Progenitor cell of endocrine pancreas (in vitro differentiated cells): ENCODE data around the gene GPR62. TPM values are rescaled to one million over a fixed set of nuclear protein-coding genes. Genes with fewer than 3 reads are reported as not detected.
A peak's percentile ranks its signal among the peaks of the same experiment; 100 is the strongest.

Source experiments
- DNase-seq: peaks from one replicate; pipeline ENCODE4 v3.0.0; 2021; ENCODE audit warnings: low spot score; ENCODE audit not compliant: unreplicated experiment
- H3K27ac Mint-ChIP-seq: 2 replicates; pipeline ENCODE4 v1.8.0; 2021; ENCODE audit warnings: mild to moderate bottlenecking, moderate library complexity, mixed read lengths
- H3K27me3 Mint-ChIP-seq: 2 replicates; pipeline ENCODE4 v1.8.0; 2021; ENCODE audit warnings: mixed read lengths
- H3K36me3 Mint-ChIP-seq: 2 replicates; pipeline ENCODE4 v1.8.0; 2022; ENCODE audit warnings: mixed read lengths; ENCODE audit not compliant: insufficient read depth
- H3K4me1 Mint-ChIP-seq: 2 replicates; pipeline ENCODE4 v1.8.0; 2021; ENCODE audit warnings: low read depth, mixed read lengths
- H3K4me3 Mint-ChIP-seq: 2 replicates; pipeline ENCODE4 v1.8.0; 2021; ENCODE audit warnings: low read depth, mild to moderate bottlenecking, moderate library complexity, mixed read lengths
- H3K9me3 Mint-ChIP-seq: 2 replicates; pipeline ENCODE4 v1.8.0; 2021; ENCODE audit warnings: low read depth, mixed read lengths
- total RNA-seq: library from RNA; stranded (reverse); gene quantifications from 2 replicates; pipeline ENCODE4 v1.2.1, GENCODE V29; 2021
- TF ChIP-seq, protein P1 (sequence below): fragments of 200-600 bp; sonication (generic); IDR thresholded peaks from one replicate; pipeline ENCODE4 v1.5.0; 2021; ENCODE audit warnings: antibody characterized with exemption, mild to moderate bottlenecking; ENCODE audit not compliant: unreplicated experiment

Gene GPR62
- total RNA-seq, 1 donor from 2014 or later, result 0.12 TPM

DNA sequence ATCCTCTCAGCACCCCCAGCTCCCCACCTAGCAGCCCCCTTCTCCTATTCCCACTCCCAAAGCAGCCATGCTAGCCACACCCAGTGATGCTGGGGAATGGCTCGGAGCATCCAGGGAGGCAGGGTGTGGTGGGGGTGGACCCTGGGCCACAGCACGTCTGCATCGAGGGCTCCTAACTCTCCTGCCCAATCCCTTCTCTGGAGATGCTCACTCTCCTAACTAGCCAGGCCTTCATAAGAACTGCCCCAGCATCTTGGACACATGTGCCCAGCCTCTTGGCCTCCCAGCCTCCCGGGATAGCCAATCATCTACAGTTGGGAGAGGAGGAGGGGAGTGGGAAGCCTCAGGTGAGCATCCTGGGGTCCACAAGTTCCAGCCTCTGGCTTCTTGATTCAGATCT is 9.3 kb downstream of the GPR62 start:
- no peaks in the 10 kb centered on the region for H3K27me3 Mint-ChIP-seq

DNA sequence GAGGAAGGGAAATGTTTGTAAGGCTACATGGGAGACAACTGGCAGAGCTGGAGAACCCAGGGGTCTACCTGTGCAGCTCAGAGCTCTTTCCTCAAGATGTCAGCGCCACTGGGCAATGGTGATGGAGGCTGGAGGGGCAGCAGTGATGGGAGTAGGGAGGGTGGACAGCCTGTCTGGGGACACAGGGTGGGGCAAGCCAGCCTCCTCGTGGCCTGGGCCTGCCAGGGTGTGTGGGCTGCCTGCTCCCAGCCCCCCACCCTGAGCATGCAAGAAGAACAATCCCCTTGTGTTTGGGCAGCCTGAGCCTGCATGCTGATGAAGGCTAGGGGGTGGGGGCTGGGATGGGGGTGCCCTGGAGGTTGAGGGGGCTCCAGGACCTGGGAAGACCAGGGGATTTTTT is 10.8 kb downstream of the GPR62 start:
- Mint-ChIP-seq H3K27me3 (no peaks in the 10 kb centered on the region), H3K27ac (peak overlapping the region; percentile 79), H3K4me3 (peak overlapping the region; percentile 85), H3K9me3 (no peaks in the 10 kb centered on the region), H3K4me1 (peaks cover 31% of the 10 kb centered on the region), H3K36me3 (peaks cover 5% of the 10 kb centered on the region)
- no peak for DNase-seq
- TF ChIP-seq, protein P1, sequence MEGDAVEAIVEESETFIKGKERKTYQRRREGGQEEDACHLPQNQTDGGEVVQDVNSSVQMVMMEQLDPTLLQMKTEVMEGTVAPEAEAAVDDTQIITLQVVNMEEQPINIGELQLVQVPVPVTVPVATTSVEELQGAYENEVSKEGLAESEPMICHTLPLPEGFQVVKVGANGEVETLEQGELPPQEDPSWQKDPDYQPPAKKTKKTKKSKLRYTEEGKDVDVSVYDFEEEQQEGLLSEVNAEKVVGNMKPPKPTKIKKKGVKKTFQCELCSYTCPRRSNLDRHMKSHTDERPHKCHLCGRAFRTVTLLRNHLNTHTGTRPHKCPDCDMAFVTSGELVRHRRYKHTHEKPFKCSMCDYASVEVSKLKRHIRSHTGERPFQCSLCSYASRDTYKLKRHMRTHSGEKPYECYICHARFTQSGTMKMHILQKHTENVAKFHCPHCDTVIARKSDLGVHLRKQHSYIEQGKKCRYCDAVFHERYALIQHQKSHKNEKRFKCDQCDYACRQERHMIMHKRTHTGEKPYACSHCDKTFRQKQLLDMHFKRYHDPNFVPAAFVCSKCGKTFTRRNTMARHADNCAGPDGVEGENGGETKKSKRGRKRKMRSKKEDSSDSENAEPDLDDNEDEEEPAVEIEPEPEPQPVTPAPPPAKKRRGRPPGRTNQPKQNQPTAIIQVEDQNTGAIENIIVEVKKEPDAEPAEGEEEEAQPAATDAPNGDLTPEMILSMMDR, result no peak

More for the DNA sequence above, 9.3 kb downstream of the GPR62 start:
- DNase-seq, result no peak
- H3K27ac Mint-ChIP-seq, result no peak overlapping the region
- H3K36me3 Mint-ChIP-seq, result peaks cover 5% of the 10 kb centered on the region
- H3K9me3 Mint-ChIP-seq, result no peaks in the 10 kb centered on the region
- TF ChIP-seq, protein P1, result no peak
- H3K4me3 Mint-ChIP-seq, result no peak overlapping the region
- peaks cover 31% of the 10 kb centered on the region for H3K4me1 Mint-ChIP-seq

DNA sequence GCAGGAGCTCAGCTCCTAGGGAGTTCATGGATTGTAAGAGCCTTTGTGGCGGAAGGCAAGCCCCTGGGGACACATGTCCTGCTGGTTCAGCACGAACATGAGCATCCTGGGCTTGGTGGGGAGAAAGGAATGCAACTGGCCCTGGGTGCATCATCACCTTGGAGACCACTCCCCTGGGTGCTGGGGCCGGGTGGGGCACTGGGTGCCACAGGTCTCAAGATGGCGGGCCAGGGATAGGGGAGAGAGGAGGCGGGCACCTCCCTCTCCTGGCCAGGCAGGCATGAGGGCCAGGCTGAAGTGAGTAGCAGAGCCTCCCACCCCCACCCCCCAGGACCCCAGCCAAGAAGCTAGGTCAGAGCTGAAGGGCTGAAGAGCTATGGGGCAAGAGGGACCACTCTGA is 11.3 kb downstream of the GPR62 start:
- no peaks in the 10 kb centered on the region for H3K27me3 Mint-ChIP-seq
- peaks cover 31% of the 10 kb centered on the region for H3K4me1 Mint-ChIP-seq
- H3K27ac Mint-ChIP-seq, result peak overlapping the region; percentile 95
- peak overlapping the region; percentile 85 for H3K4me3 Mint-ChIP-seq
- DNase-seq, result no peak
- peaks cover 5% of the 10 kb centered on the region for H3K36me3 Mint-ChIP-seq
- TF ChIP-seq, protein P1, result no peak
- H3K9me3 Mint-ChIP-seq, result no peaks in the 10 kb centered on the region

DNA sequence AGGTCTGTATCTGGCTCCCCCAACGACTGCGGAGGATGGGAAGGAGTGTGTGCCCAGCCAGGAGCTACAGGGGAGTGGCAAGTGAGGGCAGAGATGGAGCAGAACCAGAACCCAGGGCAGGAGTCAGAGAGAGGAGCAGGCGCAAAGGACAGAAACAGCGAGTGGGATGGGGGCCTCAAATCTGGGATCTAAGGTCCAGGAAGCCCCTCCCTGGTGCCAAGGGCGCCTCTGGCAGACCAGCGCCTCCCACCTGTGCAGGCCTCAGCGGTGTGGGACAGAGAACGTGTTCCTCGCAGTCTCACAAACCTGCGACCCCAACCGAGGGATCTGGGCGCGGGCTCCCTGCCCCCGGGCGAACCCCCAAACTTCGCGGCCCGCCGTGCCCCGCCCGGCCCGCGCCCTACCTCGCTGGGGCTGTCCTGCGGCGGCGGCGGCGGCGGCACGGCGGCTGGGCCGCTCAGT is 11.8 kb downstream of the GPR62 start:
- Mint-ChIP-seq H3K27me3 (no peaks in the 10 kb centered on the region), H3K4me1 (peaks cover 31% of the 10 kb centered on the region), H3K4me3 (peak overlapping the region; percentile 85), H3K27ac (peak overlapping the region; percentile 95), H3K36me3 (peaks cover 3% of the 10 kb centered on the region), H3K9me3 (no peaks in the 10 kb centered on the region)
- TF ChIP-seq, protein P1, result no peak
- DNase-seq, result no peak

DNA sequence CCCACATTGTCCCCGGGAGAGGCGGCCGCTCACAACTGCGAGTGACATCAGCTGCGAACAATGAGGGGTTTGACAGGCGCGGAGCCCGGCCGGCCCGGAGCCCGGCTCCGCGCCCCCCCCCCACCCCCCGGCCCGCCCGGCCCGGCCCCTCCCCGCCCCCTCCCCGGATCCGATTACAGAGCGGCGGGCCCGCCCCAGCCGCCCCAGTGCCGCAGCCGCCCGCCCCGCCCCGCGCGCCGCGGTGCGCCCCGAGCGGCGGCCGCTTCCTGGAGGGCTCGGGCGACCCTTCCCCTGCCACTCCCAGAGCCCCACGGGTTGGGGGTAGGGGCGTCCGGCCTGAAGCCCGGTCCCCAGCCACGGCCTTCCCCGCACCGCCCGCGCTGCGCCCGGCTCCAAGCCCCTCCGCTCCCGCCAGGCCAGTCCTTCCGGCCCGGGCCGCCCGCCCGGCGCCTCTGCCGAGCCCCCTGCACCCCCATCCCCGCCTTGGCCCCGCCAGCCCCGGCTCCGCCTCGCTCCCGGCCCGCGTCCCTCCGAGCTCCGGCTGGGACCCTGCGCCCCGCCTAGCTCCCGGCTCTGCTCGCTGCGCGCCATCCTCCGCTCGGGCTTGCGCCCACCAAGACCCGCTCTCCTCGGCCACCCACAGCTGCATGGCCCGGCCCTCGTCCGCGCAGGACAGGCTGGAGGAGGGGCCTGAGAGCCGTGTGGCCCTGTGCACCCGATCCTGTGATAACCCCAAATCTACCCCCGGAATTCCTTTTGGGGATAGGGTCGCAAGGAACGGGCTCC is 12.4 kb downstream of the GPR62 start, which contains the start of gene PCBP4:
PCBP4 (minus strand) TSS at position 71 of the 786 bp plus-strand sequence. CDS start 6,214 bp downstream, outside the sequence.
- peaks cover 31% of the 10 kb centered on the region for H3K4me1 Mint-ChIP-seq
- H3K27me3 Mint-ChIP-seq, result no peaks in the 10 kb centered on the region
- H3K36me3 Mint-ChIP-seq, result peaks cover 3% of the 10 kb centered on the region
- H3K9me3 Mint-ChIP-seq, result no peaks in the 10 kb centered on the region
- peak within 1 kb of the TSS; percentile 89 for H3K4me3 Mint-ChIP-seq
- DNase-seq, result peak; percentile 63
- peak within 1 kb of the TSS; percentile 95 for H3K27ac Mint-ChIP-seq
- TF ChIP-seq, protein P1, result no peak
